Activated T-cell treated with anti-CD3 and anti-CD28 coated beads for 4 hours (primary cell): ENCODE measurements around the gene ARL5A.
A peak's percentile ranks its signal among the peaks of the same experiment; 100 is the strongest.
"Not testable (repeated sequence)": the region's sequence is repeated elsewhere in the genome, so short reads cannot be mapped to it uniquely, and the experiment has no call there.

ENCODE experiments used
- DNase-seq: peaks from one replicate; pipeline ENCODE4 v3.0.0-alpha.2; 2020

Gene ARL5A, protein sequence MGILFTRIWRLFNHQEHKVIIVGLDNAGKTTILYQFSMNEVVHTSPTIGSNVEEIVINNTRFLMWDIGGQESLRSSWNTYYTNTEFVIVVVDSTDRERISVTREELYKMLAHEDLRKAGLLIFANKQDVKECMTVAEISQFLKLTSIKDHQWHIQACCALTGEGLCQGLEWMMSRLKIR

DNA sequence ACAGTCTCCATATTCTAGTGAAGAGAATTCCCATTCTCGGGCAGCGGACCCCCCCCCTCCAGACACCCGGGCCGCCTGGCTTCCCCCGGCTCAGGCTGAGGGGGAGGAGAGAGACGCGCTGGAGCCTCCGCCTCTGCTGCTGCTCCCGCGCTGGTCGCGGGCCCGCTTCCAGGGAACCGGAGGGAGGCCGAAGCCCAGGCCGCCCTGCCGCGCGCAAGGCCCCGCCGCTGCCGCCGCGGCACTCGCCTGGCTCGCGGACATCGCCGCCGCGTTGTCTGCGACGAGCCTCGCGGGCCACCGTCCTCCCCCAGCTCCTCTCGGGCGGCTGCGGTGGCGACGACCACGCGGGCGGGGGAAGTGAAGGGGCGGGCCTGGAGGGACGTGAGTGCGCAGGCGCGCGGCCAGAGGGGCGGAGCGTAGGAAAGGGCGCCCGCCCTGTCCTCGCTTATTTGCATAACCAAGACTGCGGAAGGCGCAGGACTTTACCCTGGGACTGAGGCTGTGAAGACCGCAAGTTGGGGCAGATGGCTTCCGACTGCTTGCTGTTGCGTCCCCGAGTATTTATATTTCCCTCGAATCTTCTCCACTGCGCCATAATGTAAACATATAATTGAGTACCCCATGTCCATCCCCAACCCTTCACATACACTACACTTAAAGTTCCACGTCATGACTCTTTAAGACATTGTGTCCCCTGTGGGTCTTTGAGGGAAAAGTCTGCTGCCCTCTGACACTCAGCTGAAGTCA is at the start of gene ARL5A:
Gene ARL5A (minus strand): TSS at position 279 of the 747 bp plus-strand sequence. CDS start 245 bp downstream, at position 34.
- DNase-seq, result peak; percentile 91

DNA sequence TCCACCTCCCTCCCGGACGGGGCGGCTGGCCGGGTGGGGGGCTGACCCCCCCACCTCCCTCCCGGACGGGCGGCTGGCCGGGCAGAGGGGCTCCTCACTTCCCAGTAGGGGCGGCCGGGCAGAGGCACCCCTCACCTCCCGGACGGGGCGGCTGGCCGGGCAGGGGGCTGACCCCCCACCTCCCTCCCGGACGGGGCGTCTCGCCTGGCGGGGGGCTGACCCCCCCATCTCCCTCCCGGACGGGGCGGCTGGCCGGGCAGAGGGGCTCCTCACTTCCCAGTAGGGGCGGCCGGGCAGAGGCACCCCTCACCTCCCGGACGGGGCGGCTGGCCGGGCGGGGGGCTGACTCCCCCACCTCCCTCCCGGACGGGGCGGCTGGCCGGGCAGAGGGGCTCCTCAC is 47.4 kb upstream of the ARL5A start:
- not testable (repeated sequence) for DNase-seq

DNA sequence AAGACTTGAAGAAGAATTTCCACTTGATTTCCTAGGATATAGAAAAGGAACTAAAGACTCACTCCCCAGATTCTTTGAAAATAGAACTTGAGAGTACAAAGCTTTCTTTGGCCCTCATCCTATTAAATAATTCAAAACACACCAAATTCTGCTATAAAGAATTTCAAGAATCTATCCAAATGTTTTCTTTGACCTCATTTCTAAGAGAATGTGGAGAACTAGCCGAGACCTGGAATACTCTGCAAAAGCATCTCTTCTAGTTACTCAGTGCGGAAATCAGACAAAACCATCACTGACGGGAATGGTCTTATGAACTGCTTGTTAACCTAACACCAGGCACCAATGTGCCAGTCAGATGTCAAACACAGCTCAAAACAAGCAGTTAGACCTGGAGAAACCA is 44.2 kb upstream of the ARL5A start:
- no peak for DNase-seq

DNA sequence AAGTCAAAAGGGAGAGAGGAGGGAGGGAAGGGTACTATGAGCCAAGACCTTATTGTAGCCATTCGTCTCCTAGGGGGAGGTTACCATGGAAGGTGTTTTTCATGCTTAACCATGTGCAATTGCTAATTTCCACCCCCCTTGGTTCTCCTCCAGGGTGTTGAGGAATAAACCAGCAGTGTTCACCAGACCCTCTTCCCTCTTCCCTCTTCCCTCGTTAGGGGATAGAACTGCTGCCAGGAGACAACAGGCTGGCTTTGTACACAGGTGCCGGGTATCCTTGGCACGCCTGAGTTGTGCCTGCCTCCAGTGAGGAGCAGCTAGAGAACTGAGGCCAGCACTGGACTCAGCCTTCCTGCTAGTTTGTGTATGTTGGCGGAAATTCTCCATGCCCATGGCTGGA is 41.1 kb upstream of the ARL5A start:
- no peak for DNase-seq

DNA sequence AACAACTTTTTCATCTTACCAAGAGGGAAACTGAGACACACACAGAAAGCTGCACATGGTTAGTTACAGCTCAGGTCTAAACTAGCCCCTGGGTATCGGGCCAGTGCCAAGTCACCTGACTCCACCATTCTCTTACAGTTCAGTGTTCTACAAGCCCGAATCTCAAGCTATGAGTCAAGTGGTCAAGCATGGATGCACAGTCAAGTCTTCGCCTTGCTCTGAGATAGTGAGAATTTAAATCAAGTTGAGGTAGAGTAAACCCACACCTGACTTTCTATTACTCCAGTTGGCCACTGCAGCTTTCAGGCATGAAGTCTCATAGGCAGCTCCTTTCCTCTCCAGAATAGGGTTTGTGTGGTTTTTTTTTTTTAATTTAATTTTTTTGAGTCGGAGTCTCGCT is 34.5 kb upstream of the ARL5A start:
- DNase-seq, result no peak

DNA sequence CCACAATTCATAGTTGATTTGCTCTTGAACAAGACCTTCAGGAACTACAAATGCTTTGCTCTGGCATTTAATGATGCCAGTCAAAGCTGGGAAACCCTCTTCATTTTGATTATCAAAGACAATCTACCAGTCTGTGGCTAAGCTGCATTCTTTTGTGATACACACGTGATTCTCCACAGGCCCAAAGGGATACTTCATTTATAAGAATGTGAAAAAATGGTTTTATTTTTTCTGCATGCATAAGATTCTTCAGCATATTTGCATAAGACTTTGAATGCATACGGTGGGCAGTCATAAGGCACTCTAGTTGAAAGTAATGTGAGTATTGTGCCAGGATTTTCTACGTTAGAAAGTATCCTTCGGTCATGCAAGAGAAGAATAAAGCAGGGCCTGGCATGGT is 33.0 kb upstream of the ARL5A start:
- no peak for DNase-seq

DNA sequence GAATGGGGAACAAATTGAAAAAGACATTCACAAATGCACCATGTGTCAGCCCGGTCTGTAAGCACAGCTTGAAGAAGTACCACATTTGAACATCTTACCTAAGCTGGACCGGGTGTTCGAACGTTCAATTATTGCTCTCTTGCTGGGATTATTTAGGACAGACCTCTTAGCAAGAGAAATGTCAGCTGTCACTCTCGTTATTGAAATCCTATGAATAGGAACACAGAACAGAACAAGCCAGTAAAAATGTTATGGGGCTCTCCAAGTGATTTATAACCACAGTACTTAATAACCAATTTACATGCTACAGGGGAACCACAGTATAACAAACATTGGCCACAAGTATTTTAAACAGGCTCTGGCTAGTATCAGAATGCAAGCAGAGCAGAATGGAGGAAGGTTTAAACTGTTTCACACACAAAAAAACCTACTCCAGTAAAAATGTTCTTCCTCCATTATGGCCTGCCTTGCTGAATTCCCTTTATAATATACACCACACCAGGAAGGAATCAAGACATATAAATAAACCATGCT is 32.5 kb upstream of the ARL5A start:
- DNase-seq, result no peak

DNA sequence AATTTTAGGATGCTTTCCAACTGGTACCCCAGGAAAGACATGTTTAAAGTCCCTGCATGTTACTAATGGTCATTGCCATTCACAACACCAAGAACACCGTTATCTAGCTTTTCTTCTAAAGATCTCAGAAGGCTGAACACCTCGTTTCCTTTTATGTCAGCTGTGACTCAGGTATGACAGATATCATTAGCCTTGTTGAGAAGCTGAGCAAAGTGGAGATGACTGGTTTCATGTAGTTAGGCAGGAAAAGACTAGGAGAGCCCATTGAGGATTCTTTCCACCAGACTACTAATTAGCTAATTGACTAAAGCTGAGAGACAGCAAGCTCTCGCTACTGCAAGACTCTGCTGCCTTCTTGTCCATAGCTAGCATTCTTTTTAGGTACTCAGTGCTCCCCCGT is 32.0 kb upstream of the ARL5A start:
- DNase-seq, result no peak

DNA sequence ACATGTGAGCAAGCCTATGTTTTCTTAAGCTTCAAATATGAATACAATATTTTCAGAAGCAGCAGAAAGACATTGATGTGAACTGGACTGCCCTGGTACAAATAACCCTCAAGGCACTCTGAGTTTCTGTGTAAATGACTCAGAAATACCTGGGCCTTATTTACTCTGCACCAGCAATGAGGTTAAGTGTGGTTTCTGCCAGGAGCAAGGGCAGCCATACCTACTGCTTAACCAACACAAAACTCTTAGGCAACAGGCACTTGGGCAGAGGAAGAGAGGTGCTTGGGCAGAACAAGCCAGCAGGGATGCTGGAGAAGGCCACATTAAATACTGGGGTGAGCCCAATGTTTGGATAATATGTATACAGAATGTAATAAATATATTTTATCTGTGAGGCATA is 29.4 kb upstream of the ARL5A start:
- DNase-seq, result no peak

DNA sequence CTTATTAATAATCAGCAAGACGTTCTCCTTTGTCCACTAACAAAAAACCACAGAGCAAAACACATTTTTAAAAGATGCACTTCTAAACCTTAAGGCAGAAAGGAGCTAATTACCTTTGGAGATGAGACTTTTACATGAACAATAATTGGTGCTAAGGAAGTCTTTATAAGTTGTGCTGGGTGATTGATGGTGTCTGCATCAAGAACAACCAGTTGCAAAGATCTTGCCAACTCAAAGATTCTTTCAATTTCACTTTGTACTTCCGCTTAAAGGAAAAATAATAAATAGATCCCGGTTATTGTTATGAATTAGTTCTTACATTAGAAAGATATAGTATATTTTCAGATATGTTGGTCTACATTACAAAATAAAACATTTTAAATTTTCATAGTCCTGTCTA is 26.9 kb upstream of the ARL5A start:
- no peak for DNase-seq

DNA sequence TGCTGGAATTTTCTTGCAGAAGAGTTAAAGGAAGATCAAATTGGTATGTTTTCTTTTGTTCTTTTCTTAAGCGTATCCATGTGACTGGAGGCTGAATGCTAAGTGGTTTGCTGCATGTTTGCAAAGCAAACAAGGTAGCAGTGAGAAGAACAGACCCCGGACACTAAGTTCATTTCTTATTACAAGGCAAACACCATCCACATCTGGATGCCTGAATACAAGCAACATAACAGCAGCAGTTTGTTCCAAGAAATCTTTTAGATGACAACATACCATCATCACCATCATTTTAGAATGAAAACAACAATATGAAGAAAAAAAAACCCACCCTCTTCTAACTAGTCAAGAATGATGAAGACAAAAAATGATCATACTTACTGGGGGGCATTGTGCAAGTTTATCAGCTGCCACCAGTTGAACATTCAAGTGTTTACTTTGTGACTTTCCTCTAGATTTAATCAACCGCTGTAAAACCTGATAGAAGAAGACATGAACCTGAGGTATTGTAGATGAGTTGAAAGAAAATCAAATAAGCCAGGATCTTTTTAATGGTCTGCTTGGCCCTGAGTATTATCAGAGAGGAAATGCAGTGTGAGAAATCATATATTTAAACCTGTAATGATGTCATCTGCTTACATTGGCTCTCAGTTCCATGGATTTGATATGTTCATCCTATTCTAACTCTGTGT is 25.0 kb upstream of the ARL5A start:
- no peak for DNase-seq

DNA sequence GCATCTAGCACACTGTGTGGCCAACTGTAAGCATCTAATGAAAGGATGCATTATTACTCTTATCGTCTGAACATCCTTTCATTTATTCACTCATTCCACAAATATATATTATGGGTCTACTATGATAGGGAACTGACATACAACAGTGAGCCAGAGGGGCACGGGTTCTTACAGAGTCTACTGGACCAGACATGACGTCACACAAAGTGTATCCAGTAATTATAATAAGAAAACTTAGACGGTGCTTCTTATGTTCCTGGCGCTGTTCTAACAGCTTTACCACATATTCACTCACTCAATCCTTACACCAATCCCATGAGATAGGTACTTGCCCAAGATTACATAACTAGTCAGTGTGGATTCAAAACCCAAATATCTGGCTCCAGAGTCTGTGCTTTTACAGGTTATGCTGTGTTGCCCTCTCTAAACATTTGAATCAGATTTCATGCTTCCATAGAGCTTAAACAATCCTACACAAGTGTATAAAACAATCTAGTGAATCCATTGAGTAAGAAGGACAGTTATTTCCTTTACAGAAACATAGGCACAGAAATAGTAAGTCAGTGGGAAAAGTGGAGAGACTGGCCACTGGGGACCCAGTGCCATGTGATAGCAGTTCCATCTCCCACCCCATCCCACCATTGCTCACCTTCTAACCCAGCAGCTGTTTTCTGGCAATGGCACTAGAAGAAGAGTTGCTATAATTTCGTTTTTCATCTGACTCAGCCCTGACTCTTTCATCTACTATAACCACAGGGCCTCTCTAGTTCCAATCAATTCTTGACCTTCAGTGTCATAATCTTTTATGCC is 24.2 kb upstream of the ARL5A start:
- no peak for DNase-seq

DNA sequence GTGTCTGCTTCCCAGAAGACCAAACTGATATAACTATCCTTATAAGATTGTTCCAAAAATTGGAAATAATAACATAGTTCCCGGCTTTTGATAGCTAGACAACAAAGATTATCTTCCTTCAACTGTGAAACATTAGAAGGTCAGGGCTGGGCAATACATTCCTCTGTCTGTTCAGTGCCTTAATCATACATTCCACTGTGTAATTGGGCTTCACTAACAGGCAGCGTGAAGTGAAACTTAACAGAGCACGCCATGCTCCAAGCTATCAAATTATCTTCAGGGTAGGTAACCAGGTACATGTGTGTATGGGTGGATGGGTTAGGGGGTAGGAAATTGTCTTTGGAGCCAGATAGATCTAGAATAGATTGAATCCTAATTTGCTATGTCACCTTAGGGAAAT is 23.5 kb upstream of the ARL5A start:
- no peak for DNase-seq

DNA sequence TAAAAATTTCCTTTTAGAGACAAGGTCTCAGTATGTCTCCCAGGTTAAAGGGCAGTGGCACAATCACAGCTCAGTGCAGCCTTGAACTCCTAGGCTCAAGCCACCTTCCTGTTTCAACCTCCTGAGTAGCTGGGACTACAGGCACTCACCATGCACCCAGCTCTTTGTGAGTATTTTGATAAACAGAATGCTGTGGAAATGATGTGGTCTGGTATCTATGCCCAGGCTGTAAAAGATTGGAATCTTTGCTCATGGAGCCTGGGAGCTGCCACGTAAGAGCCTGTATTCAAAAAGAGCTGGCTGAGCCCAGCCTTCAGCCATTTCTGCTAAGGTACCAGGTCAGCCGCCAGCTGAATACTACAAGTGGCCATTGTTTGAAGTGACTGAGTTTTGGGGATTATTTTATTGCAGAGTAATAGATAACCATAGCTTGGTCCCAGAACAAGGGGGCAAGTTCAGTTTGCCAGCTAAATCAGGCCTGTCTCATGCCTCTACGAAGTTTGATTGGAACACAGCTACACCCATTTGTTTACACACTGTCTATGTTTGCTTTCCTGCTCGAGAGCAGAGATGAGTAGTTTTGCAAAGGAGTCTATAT is 21.3 kb upstream of the ARL5A start:
- no peak for DNase-seq

DNA sequence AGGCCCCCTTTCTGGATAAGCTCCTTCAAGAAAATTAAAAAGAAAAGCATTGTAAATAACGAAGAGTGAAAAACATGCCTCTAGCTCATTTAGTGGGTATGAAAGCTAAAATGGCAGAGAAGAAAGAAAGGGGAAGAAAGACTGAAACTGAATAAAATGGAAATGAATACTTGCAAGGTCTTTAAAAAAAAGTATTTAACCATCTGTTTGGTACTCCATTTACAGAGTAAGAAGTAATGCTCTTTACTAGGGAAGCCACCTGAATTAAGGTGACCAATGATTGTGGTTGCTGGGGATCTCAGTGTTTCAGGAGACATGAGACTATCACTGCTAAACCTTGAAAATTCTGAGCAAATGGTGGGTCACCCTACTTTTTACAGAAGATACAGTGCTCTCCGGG is 17.7 kb upstream of the ARL5A start:
- no peak for DNase-seq

DNA sequence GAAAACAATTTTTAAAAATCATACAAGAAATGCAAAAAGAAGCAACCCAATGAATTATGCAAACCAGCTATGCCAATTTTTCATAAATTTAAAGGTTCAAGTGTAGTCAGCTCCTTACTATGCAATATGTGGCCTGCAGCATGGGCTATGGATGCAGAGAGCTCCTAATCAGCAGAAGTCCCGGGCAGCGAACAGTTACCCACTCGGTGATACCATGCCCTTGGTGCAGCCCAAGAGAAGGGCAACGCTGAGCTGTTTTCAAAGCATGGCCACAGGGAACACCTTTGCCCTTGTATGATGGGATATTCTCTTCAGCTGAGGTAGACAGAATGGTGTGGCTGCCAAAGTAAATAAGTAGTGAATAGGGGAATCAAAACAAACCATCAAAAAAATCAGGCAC is 17.3 kb upstream of the ARL5A start:
- DNase-seq, result no peak

DNA sequence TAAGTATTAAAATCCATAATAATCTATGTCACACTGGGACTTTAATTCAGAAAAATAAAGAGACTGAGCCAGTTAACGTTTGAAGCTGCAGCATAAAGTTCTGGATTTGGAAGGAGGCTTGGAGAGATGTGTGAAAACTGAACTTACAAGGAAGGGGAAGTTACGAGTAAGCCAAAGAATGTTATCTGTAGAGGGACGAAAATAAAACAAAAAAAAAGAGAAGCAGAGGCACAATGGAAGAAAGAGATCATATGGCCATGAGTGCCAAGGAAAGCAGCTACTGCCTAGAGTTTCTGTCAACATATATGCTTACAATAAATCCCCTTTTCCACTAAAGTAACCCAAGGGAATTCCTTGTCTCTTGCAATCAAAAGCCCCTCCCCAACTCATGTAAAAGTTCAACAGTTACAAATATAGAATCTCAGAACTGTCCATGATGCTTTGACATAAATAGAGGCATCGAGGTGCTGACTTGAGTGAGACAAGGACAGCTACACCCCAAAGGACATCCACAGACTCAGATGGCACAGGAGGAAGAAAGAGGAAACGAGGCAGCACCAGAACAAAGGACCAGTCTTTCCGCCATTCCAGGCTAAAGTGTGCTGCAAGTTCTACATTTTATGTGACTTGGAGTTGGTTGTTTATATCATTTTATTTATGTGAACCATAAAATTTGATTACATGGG is 16.1 kb upstream of the ARL5A start:
- DNase-seq, result no peak

DNA sequence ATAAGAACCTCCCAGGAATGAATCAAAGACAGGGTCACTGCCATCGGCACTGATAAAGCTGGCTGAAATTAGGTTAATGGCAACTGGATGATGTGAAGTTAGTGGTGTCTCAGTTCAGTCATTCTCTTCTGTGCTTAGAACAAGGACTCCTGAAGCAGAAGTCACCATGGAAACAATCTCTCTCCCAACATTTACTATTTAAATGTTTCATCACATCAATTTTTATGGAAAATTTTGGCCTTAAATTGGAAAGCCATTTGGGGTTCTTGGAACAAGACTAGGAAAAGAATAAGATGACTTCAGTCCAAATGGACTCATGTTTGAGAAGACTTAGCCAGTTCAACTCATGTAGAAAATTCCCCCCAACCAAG is 15.5 kb upstream of the ARL5A start:
- no peak for DNase-seq

DNA sequence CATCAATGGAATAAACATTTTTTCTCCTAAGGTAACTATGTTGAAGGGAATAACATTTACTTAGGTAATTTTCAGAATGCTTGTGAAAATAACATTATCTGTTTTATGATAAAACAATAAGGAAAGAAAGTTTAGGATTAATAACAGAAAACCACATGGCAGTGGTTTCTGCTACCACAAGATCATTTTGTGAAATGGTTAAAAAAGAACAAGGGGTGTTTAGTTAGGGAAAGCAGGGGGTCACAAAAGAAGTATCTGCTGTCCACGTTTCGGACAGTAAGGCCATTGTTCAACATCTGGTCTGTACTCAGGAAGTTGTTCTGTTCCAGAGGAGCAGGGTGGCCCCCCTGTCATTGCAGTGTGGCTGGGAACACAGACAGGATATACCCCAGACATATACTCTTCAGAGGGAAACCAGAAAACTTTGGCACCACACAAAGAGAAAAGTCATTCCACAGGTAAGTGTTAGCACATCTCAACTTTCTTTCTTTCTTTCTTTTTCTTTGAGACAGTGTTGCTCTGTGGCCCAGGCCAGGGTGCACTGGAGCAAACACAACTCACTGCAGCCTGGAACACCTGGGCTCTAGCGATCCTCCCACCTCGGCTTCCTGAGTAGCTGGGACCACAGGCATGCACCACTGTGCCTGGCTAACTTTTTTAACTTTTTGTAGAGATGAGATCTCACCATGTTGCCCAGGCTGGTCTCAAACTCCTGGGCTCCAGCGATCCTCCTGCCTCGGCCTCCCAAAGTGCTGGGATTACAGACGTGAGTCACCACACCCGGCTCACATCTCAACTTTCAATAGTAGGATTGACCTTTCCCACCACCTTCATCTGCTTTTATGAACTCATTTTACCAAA is 14.8 kb upstream of the ARL5A start:
- DNase-seq, result no peak

DNA sequence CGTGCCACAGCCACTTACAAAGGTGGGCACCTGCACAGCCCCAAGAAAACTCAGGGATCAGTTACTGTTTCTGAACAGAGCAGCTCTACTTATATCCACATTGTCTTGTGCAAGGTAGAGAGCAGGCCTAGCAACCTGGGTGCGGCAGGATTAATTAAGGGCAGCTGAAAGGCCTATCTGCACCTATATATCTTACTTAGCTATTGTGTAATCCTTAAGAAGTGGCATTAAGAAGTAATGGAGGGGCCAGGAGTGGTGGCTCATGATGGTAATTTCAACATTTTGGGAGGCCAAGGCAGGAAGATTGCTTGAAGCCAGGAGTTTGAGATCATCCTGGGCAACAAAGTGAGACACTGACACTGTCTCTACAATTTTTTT is 12.8 kb upstream of the ARL5A start:
- no peak for DNase-seq
